HL-60/S4 treated with phorbol 12-myristate 13-acetate at 8.2 ng/mL for 4 days and 3 days (cell line): Measurements from ENCODE around the gene SCN8A.

ENCODE experiments used
- in situ Hi-C: fragments of 300-500 bp; cut with MboI; formaldehyde crosslinking; loops from 2 replicates; pipeline ENCODE4 v1.15.0; 2022; ENCODE audit warnings: low sequenced_read_pairs

Gene SCN8A

GRCh38 chr12:51811203-51812202 lies 220.5 kb downstream of the SCN8A start:
- in situ Hi-C loops: no loop called here

- in situ Hi-C loops: no loop called here
Observed at GRCh38 chr12:51812871-51813270, 221.8 kb downstream of the SCN8A start.

- in situ Hi-C loops: no loop called here
Observed at GRCh38 chr12:51813931-51814310, 222.9 kb downstream of the SCN8A start.

- in situ Hi-C loops: no loop called here
Observed at GRCh38 chr12:51814311-51815088, 223.5 kb downstream of the SCN8A start.

GRCh38 chr12:51815571-51815970 lies 224.5 kb downstream of the SCN8A start:
- in situ Hi-C loops: no loop called here

- in situ Hi-C loops: no loop called here
Observed at GRCh38 chr12:51817027-51817953, 226.3 kb downstream of the SCN8A start.

GRCh38 chr12:51818086-51818485 lies 227.1 kb downstream of the SCN8A start:
- in situ Hi-C loops: no loop called here

GRCh38 chr12:51818566-51819300 lies 227.7 kb downstream of the SCN8A start:
- in situ Hi-C loops: no loop called here

GRCh38 chr12:51819736-51820525 lies 228.9 kb downstream of the SCN8A start:
- in situ Hi-C loops: no loop called here

- in situ Hi-C loops: no loop called here
Observed at GRCh38 chr12:51820526-51821439, 229.8 kb downstream of the SCN8A start.

GRCh38 chr12:51821440-51822260 lies 230.6 kb downstream of the SCN8A start:
- in situ Hi-C loops: no loop called here

GRCh38 chr12:51822261-51822616 lies 231.2 kb downstream of the SCN8A start:
- in situ Hi-C loops: no loop called here

GRCh38 chr12:51822956-51823355 lies 231.9 kb downstream of the SCN8A start:
- in situ Hi-C loops: no loop called here

- in situ Hi-C loops: no loop called here
Observed at GRCh38 chr12:51823875-51824565, 233.0 kb downstream of the SCN8A start.

- in situ Hi-C loops: no loop called here
Observed at GRCh38 chr12:51825216-51825615, 234.2 kb downstream of the SCN8A start.

GRCh38 chr12:51826881-51827280 lies 235.8 kb downstream of the SCN8A start:
- in situ Hi-C loops: no loop called here
